ENCODE results near the gene GAB2.

GRCh38 chr11:78349624-78350023 lies 68.0 kb downstream of the GAB2 start:
- TF ChIP-seq CTCF (IDR thresholded peaks at IDR 0.05) (no peak), EP300 (IDR thresholded peaks at IDR 0.05) (no peak), POLR2A (IDR thresholded peaks at IDR 0.05) (no peak)

Measured in tibial nerve (tissue), 4 donors.